Amygdala (tissue), 56 donors: Measurements from ENCODE around the gene AKT3.
A peak's percentile ranks its signal among the peaks of the same experiment; 100 is the strongest.
"Not testable (repeated sequence)": the region's sequence is repeated elsewhere in the genome, so short reads cannot be mapped to it uniquely, and the experiment has no call there.

Experiments
- DNase-seq, 56 donors: peaks; one replicate each; lab custom pipeline; 2025; lab: John Stamatoyannopoulos, UW

The AKT3 gene

GRCh38 chr1:243713470-243714186, 136.4 kb downstream of the AKT3 start:
- DNase-seq: peak in 37 of 56 donors; percentile 13 to 91 (median 60)

DNA sequence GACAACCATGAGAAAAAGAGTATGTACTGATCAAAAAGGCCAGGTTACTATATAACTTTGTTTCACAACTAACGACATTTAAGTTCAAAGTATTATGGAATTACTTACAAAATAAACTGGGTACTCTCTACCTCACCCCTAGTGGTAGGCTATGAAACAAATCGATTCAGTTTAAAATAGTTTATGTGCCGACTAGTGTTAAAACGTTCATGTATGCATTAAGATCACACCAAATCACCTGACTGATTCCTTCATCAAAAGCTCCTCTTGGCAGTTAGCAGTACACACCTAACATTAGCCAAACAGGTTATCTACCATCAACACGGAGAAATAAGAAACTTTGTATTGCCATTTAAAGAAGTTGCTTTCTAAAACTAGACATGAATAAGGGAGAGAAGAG, 137.1 kb downstream of the AKT3 start:
- no peak for DNase-seq

GRCh38 chr1:243712242-243712641, 137.8 kb downstream of the AKT3 start:
- DNase-seq: no peak

GRCh38 chr1:243710467-243710866, 139.6 kb downstream of the AKT3 start:
- DNase-seq: no peak

DNA sequence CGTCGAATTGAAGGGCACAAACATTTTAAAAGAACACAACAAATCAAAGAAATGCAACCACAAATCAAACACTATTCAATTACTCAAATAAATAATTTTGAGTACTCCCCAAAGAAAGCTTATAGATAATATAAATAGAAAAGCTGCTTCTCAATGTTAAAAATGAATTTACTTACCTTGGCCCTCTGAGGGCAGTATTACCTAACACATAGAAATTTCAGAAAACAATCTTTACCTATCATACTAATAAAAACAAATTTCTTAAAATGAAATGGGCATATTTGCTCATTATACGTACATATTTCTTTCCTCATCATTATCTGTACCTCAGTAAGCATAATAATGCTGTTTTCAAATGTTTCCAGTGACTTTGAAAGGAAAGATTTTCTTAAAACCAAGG, 141.8 kb downstream of the AKT3 start:
- DNase-seq: no peak

DNA sequence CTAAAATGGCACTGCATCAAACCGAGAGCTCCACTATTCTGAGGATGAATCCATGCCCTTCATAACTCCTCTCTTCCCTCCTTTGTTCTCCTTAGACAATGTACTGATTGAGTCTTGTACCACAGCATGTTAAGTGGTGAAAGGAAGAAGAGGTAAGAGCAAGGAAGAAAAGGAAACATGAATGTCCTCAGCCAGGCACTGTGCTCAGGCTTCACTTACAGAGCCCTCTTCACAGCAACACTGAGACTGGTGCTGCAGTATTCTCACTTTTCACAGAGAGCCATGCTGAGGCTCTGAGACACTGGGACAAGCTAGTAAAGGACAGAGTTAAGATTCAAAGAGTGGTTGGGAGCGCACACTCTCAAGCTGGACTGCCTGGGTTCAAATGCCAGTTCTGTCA, 143.5 kb downstream of the AKT3 start:
- DNase-seq: no peak

- DNase-seq: no peak
Measured at GRCh38 chr1:243705585-243705984, 144.5 kb downstream of the AKT3 start.

DNA sequence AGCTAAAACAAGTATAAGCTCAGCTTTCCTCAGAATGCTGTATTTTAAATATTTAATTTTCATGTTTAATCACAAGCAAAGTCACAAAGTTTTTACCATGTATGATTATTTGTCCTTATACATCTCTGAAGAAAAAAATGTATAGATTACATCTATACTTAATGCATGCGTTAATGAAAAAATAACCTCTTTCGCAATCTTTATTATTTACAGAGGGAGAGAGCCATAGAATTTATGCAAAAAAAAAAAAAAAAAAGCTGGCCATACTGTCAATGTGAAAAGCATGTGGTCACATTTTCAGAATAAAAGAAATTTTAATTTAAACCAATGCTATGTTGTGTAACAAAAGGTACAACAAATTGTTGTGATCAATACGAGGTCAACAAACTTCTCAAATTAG, 148.2 kb downstream of the AKT3 start:
- DNase-seq: no peak

DNA sequence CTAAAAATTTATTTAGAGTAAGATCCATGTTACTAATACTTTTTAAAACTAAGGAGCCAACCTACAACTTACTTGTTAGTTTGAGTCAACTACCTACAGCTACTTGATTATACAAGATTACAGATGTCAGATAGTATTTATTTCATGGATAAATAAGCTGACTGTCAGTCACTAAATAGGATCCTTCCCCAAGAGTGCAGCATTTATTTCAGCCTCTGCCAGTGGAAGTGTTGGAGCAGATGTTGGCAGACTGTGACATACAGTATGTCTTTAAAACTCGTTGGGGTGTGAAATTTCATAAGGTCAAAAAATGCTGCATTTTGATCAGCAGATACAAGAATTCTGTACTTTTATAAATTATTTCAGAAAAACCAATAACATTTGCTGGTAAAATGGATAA, 156.2 kb downstream of the AKT3 start:
- DNase-seq: no peak

- no peak for DNase-seq
Measured at GRCh38 chr1:243686159-243686558, 163.9 kb downstream of the AKT3 start.

DNA sequence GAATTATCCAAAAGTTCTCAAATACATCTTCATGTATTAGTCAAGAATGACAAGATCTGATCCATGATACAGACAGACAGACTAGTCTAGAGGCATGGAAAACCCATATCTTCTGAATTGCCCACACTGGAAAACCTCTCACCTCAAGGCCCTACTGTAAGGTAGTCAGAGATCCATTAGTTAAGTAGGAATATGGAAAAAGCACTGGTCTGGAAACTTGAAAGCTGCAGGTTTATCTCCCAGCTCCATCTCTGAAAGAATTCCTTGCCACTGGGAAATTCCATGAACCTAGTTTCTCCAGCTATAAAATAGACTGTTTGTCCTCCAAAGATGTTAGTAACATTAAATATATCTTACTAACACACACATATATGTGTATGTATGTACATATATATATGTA, 169.2 kb downstream of the AKT3 start:
- DNase-seq: no peak

DNA sequence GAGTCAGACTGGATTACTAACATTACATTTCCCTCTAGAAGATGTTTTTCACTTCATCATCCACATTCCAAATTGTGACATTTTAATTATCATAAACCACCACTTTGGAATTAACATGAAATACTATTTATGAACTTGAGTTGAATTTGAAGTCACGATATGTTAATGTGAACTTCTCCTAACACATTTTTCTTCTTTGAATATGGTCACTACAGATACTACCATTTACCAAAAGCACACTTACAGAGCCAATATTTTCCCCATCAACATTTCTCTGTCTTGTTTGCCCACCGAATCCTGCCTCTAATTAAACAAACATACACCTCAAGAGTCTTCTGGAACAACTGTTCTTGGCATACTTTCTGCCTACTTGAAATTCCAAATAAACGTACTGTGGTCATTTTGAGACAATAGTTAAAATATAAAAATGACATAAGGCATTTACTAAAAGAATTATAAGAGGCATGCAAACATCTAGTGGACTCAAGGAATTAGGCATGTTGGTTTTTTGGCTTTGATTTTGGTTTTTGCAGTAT, 177.4 kb downstream of the AKT3 start:
- DNase-seq: no peak

DNA sequence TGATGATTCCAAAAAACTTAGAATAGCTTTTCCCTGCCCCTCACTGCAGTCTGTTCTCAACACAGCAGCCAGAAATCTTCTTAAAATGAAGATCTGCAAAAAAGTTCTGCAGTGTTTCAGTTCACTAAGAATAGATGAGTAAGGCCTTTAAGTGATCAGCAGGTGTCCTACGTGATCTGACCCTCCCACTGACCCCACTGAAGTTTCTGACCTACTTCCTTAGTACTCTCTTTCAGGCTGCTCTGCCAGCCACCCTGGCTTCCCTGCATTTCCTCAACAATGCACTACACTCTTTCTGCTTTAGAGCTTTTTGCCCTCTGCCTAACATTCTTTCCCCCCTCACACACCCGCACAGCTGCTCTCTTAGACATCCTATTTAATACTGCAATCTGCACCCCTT, 182.5 kb downstream of the AKT3 start:
- no peak for DNase-seq

DNA sequence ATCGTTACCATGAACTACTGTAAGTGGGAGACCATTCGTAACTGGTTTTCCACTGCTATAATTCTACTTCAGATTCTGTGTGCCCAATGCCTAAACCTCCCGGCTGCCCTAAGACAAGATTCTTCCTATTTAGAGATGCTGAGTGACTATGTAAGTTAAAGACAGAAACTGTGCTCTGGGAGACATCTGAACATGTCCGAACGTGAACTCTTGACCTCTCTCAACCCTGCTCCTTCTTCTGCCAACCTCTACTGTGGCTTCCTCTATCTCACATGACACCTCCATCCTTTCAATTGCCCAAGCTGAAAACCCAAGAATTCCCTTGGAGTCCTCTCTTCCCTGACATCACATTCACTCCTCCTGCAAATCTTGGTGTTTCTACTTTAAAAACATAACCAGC, 182.9 kb downstream of the AKT3 start:
- DNase-seq: no peak

DNA sequence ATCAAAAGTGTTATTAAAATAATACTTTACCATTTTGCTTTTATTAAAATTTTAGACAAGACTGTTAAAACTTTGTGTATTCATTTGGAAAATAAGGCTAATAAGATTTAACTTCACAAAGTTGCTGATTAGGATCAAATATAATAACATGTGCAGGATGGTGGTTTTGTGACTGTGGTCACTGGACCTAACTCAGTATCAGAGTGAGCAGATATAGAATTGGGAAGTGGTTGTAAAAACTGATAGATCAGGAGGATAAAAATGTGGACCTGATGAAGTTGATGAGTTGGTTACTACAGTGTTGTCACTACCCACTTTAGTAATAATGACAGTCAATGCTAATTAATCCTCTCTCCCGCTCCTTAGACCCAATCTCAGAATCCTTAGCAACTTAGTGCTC, 186.4 kb downstream of the AKT3 start:
- DNase-seq: no peak

- not testable (repeated sequence) for DNase-seq
Measured at GRCh38 chr1:243662169-243662568, 187.9 kb downstream of the AKT3 start.

GRCh38 chr1:243658594-243659105, 191.4 kb downstream of the AKT3 start:
- DNase-seq: no peak

DNA sequence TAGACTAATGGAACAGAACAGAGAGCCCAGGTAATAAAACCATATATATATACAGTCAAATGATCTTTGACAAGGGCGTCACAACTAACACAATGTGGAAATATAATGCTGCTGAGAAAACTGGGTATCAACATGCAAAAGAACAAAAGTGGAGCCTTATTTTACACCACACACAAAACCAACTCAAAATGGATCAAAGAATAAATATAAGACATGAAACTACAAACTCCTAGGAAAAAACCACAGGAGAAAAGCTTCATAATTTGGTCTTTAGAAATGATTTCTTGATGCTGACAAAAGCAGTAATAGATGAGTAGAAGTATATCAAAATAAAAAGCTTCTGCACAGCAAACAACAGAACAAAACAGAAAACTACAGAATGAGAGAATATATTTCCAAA, 192.2 kb downstream of the AKT3 start:
- no peak for DNase-seq

- not testable (repeated sequence) for DNase-seq
Measured at GRCh38 chr1:243649530-243649929, 200.5 kb downstream of the AKT3 start.

- DNase-seq: no peak
Measured at GRCh38 chr1:243646841-243647240, 203.2 kb downstream of the AKT3 start.

DNA sequence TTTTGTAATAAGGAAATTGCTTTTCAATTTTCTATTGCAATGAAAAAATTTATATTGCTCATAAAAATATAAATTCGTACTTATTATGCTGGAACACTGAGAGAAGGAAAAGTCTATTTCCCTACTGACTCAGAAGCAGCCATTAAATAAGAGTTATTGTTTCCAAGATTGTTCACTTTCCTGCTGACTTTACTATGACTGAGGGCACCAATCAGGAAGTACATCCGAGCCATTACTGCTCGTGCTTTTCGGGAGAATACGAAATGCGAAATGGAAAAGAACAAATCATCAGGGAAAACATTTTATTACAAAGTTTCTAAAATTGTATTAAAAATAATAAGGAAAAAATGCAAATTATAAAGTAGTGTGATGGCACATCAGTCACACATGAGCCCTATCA, 204.8 kb downstream of the AKT3 start:
- DNase-seq: no peak

- no peak for DNase-seq
Measured at GRCh38 chr1:243642936-243643335, 207.1 kb downstream of the AKT3 start.
